WTC11 (cell line): Measurements from ENCODE around the gene PARVG. TPM values are rescaled to one million over a fixed set of nuclear protein-coding genes. Genes with fewer than 3 reads are reported as not detected.

Experiments
- ATAC-seq: fragments of 200-7000 bp; cut with Tn5 transposase; 2 replicates; pipeline ENCODE4 v1.10.0; 2021; ENCODE audit warnings: mild to moderate bottlenecking, moderate library complexity
- CTCF ChIA-PET: fragments of 300-600 bp; sonication (Branson Sonifier 250); formaldehyde crosslinking; loops from one replicate; lab custom pipeline; 2021; ENCODE audit warnings: antibody characterized with exemption; lab: Charles Lee
- POLR2A ChIA-PET: fragments of 350-600 bp; sonication (Branson Sonifier 250); formaldehyde crosslinking; loops from one replicate; lab custom pipeline; 2021; ENCODE audit warnings: antibody characterized with exemption; lab: Charles Lee
- DNase-seq: peaks from one replicate; pipeline ENCODE4 v3.0.0; 2021; ENCODE audit warnings: low spot score
- H3K27ac Mint-ChIP-seq: 2 replicates; pipeline ENCODE4 v1.8.0; 2021; ENCODE audit warnings: mixed read lengths
- H3K27me3 Mint-ChIP-seq: 2 replicates; pipeline ENCODE4 v1.8.0; 2021; ENCODE audit warnings: low read depth, mild to moderate bottlenecking, moderate library complexity, mixed read lengths
- H3K36me3 Mint-ChIP-seq: 2 replicates; pipeline ENCODE4 v1.8.0; 2021; ENCODE audit warnings: mixed read lengths
- H3K4me1 Mint-ChIP-seq: 2 replicates; pipeline ENCODE4 v1.8.0; 2022; ENCODE audit warnings: mixed read lengths
- H3K4me3 Mint-ChIP-seq: 2 replicates; pipeline ENCODE4 v1.8.0; 2021; ENCODE audit warnings: mild to moderate bottlenecking, moderate library complexity, mixed read lengths
- H3K9me3 Mint-ChIP-seq: 2 replicates; pipeline ENCODE4 v1.8.0; 2021; ENCODE audit warnings: mixed read lengths
- AFF4 ChIP-seq: sonication (generic); formaldehyde crosslinking; IDR thresholded peaks from 2 replicates; pipeline ENCODE4 v1.8.1; 2023; ENCODE audit warnings: mild to moderate bottlenecking, missing genetic modification reagents, borderline replicate concordance
- ATF6 ChIP-seq: sonication (generic); formaldehyde crosslinking; IDR thresholded peaks from 2 replicates; pipeline ENCODE4 v1.8.1; 2023; ENCODE audit warnings: mild to moderate bottlenecking, missing genetic modification reagents
- CBFB ChIP-seq: sonication (generic); formaldehyde crosslinking; IDR thresholded peaks from 2 replicates; pipeline ENCODE4 v1.8.1; 2022; ENCODE audit warnings: mild to moderate bottlenecking, low read depth, missing genetic modification reagents
- CDX4 ChIP-seq: fragments of 250-450 bp; sonication (Bioruptor Pico); IDR thresholded peaks from 2 replicates; pipeline ENCODE4 v1.9.0; 2021; ENCODE audit warnings: moderate library complexity, mild to moderate bottlenecking, inconsistent platforms, borderline replicate concordance
- ELF4 ChIP-seq: sonication (generic); formaldehyde crosslinking; IDR thresholded peaks from 2 replicates; pipeline ENCODE4 v1.8.1; 2022; ENCODE audit warnings: low read depth, mild to moderate bottlenecking, moderate library complexity, missing genetic modification reagents
- FOXP1 ChIP-seq: sonication (generic); formaldehyde crosslinking; IDR thresholded peaks from 2 replicates; pipeline ENCODE4 v1.8.0; 2022; ENCODE audit warnings: missing genetic modification reagents, mild to moderate bottlenecking, moderate library complexity, borderline replicate concordance
- GTF2I ChIP-seq: fragments of 250-450 bp; sonication (Bioruptor Pico); conservative IDR thresholded peaks from 2 replicates; pipeline ENCODE4 v1.4.0; 2021; ENCODE audit warnings: mild to moderate bottlenecking
- NFATC4 ChIP-seq: fragments of 250-450 bp; sonication (Bioruptor Pico); IDR thresholded peaks from 2 replicates; pipeline ENCODE4 v1.9.0; 2021; ENCODE audit warnings: mild to moderate bottlenecking
- NR2C2 ChIP-seq: sonication (generic); formaldehyde crosslinking; IDR thresholded peaks from 2 replicates; pipeline ENCODE4 v1.8.0; 2022; ENCODE audit warnings: mild to moderate bottlenecking, missing genetic modification reagents
- RORB ChIP-seq: fragments of 250-450 bp; sonication (Bioruptor Pico); IDR thresholded peaks from 2 replicates; pipeline ENCODE4 v1.9.0; 2021; ENCODE audit warnings: mild to moderate bottlenecking
- SMAD4 ChIP-seq: sonication (generic); formaldehyde crosslinking; IDR thresholded peaks from 2 replicates; pipeline ENCODE4 v1.8.0; 2022; ENCODE audit warnings: mild to moderate bottlenecking, missing genetic modification reagents
- ZNF232 ChIP-seq: sonication (generic); formaldehyde crosslinking; IDR thresholded peaks from 2 replicates; pipeline ENCODE4 v1.8.0; 2022; ENCODE audit warnings: mild to moderate bottlenecking, missing genetic modification reagents
- ZNF671 ChIP-seq: fragments of 250-450 bp; sonication (Bioruptor Pico); IDR thresholded peaks from 2 replicates; pipeline ENCODE4 v1.8.0; 2021; ENCODE audit warnings: mild to moderate bottlenecking
- total RNA-seq: library from RNA; stranded (reverse); gene quantifications from 3 replicates; pipeline ENCODE4 v1.2.3, GENCODE V29; 2021
- TF ChIP-seq, protein P1 (sequence below): sonication (generic); formaldehyde crosslinking; IDR thresholded peaks from 2 replicates; pipeline ENCODE4 v1.8.0; 2022; ENCODE audit warnings: missing genetic modification reagents
- TF ChIP-seq, protein P2 (sequence below): sonication (generic); formaldehyde crosslinking; IDR thresholded peaks from 2 replicates; pipeline ENCODE4 v1.8.1; 2023; ENCODE audit warnings: mild to moderate bottlenecking, moderate library complexity, missing genetic modification reagents
- TF ChIP-seq, protein P3 (sequence below): sonication (generic); formaldehyde crosslinking; conservative IDR thresholded peaks from 2 replicates; pipeline ENCODE4 v1.8.1; 2023; ENCODE audit warnings: mild to moderate bottlenecking, low read depth, missing genetic modification reagents, moderate library complexity
- TF ChIP-seq, protein P4 (sequence below): fragments of 200-600 bp; IDR thresholded peaks from 2 replicates; pipeline ENCODE4 v1.8.0; 2022; ENCODE audit warnings: antibody characterized with exemption
- TF ChIP-seq, protein P5 (sequence below): sonication (generic); formaldehyde crosslinking; IDR thresholded peaks from 2 replicates; pipeline ENCODE4 v1.8.1; 2022; ENCODE audit warnings: low read depth, mild to moderate bottlenecking, moderate library complexity, missing genetic modification reagents, borderline replicate concordance

Gene PARVG
- total RNA-seq, 1 experiment from 2014 or later: 0.94 TPM

DNA sequence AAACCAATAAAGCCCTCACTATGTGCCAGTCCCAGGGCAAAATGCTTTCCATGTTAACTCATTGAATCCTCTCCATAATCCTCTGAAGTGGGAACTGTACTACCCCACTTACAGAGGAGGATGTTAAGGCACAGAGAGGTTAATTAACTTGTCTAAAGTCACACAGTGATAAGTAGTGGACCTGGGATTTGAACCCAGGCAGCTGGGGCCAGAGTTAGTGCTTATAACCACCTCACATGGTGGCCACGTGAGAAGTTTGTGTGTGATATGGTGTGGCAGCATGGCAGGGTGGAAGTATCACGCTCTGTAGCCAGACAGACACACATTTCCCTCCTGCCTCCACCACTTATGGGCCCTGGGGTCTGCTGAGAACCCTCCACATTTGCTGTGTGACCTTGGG is 16.5 kb downstream of the PARVG start:
- ATAC-seq: no peak
- POLR2A ChIA-PET: no interaction called here
- Mint-ChIP-seq H3K36me3 (no peaks in the 10 kb centered on the region), H3K9me3 (peaks cover 11% of the 10 kb centered on the region), H3K27ac (no peak overlapping the region), H3K4me1 (peaks cover 5% of the 10 kb centered on the region; the same call in 1 of the 2 replicates), H3K27me3 (no peaks in the 10 kb centered on the region; the same call in 1 of the 2 replicates), H3K4me3 (no peak overlapping the region)
- no peak for DNase-seq
- TF ChIP-seq FOXP1 (no peak), NR2C2 (CRISPR knock-in tag) (no peak), CDX4 (CRISPR knock-in tag) (no peak), ZNF671 (CRISPR knock-in tag) (no peak), AFF4 (CRISPR knock-in tag) (no peak), SMAD4 (no peak), GTF2I (CRISPR knock-in tag) (no peak), CBFB (no peak), ATF6 (no peak), NFATC4 (CRISPR knock-in tag) (no peak), ELF4 (no peak), ZNF232 (no peak), RORB (CRISPR knock-in tag) (no peak)
- TF ChIP-seq, protein P1, sequence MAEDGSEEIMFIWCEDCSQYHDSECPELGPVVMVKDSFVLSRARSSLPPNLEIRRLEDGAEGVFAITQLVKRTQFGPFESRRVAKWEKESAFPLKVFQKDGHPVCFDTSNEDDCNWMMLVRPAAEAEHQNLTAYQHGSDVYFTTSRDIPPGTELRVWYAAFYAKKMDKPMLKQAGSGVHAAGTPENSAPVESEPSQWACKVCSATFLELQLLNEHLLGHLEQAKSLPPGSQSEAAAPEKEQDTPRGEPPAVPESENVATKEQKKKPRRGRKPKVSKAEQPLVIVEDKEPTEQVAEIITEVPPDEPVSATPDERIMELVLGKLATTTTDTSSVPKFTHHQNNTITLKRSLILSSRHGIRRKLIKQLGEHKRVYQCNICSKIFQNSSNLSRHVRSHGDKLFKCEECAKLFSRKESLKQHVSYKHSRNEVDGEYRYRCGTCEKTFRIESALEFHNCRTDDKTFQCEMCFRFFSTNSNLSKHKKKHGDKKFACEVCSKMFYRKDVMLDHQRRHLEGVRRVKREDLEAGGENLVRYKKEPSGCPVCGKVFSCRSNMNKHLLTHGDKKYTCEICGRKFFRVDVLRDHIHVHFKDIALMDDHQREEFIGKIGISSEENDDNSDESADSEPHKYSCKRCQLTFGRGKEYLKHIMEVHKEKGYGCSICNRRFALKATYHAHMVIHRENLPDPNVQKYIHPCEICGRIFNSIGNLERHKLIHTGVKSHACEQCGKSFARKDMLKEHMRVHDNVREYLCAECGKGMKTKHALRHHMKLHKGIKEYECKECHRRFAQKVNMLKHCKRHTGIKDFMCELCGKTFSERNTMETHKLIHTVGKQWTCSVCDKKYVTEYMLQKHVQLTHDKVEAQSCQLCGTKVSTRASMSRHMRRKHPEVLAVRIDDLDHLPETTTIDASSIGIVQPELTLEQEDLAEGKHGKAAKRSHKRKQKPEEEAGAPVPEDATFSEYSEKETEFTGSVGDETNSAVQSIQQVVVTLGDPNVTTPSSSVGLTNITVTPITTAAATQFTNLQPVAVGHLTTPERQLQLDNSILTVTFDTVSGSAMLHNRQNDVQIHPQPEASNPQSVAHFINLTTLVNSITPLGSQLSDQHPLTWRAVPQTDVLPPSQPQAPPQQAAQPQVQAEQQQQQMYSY (CRISPR knock-in tag): no peak
- TF ChIP-seq, protein P2, sequence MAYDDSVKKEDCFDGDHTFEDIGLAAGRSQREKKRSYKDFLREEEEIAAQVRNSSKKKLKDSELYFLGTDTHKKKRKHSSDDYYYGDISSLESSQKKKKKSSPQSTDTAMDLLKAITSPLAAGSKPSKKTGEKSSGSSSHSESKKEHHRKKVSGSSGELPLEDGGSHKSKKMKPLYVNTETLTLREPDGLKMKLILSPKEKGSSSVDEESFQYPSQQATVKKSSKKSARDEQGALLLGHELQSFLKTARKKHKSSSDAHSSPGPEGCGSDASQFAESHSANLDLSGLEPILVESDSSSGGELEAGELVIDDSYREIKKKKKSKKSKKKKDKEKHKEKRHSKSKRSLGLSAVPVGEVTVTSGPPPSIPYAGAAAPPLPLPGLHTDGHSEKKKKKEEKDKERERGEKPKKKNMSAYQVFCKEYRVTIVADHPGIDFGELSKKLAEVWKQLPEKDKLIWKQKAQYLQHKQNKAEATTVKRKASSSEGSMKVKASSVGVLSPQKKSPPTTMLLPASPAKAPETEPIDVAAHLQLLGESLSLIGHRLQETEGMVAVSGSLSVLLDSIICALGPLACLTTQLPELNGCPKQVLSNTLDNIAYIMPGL (CRISPR knock-in tag): no peak
- TF ChIP-seq, protein P3, sequence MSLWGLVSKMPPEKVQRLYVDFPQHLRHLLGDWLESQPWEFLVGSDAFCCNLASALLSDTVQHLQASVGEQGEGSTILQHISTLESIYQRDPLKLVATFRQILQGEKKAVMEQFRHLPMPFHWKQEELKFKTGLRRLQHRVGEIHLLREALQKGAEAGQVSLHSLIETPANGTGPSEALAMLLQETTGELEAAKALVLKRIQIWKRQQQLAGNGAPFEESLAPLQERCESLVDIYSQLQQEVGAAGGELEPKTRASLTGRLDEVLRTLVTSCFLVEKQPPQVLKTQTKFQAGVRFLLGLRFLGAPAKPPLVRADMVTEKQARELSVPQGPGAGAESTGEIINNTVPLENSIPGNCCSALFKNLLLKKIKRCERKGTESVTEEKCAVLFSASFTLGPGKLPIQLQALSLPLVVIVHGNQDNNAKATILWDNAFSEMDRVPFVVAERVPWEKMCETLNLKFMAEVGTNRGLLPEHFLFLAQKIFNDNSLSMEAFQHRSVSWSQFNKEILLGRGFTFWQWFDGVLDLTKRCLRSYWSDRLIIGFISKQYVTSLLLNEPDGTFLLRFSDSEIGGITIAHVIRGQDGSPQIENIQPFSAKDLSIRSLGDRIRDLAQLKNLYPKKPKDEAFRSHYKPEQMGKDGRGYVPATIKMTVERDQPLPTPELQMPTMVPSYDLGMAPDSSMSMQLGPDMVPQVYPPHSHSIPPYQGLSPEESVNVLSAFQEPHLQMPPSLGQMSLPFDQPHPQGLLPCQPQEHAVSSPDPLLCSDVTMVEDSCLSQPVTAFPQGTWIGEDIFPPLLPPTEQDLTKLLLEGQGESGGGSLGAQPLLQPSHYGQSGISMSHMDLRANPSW (CRISPR knock-in tag): no peak
- TF ChIP-seq, protein P4, sequence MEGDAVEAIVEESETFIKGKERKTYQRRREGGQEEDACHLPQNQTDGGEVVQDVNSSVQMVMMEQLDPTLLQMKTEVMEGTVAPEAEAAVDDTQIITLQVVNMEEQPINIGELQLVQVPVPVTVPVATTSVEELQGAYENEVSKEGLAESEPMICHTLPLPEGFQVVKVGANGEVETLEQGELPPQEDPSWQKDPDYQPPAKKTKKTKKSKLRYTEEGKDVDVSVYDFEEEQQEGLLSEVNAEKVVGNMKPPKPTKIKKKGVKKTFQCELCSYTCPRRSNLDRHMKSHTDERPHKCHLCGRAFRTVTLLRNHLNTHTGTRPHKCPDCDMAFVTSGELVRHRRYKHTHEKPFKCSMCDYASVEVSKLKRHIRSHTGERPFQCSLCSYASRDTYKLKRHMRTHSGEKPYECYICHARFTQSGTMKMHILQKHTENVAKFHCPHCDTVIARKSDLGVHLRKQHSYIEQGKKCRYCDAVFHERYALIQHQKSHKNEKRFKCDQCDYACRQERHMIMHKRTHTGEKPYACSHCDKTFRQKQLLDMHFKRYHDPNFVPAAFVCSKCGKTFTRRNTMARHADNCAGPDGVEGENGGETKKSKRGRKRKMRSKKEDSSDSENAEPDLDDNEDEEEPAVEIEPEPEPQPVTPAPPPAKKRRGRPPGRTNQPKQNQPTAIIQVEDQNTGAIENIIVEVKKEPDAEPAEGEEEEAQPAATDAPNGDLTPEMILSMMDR: no peak
- TF ChIP-seq, protein P5, sequence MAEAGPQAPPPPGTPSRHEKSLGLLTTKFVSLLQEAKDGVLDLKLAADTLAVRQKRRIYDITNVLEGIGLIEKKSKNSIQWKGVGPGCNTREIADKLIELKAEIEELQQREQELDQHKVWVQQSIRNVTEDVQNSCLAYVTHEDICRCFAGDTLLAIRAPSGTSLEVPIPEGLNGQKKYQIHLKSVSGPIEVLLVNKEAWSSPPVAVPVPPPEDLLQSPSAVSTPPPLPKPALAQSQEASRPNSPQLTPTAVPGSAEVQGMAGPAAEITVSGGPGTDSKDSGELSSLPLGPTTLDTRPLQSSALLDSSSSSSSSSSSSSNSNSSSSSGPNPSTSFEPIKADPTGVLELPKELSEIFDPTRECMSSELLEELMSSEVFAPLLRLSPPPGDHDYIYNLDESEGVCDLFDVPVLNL (CRISPR knock-in tag): no peak
- CTCF ChIA-PET: no interaction called here
